Spleen (tissue), 11 donors: ENCODE results near the gene MED12L. TPM values are rescaled to one million over a fixed set of nuclear protein-coding genes. Genes with fewer than 3 reads are reported as not detected.

Experiments used
- DNase-seq: peaks from one replicate; pipeline ENCODE4 v3.0.0-alpha.2; 2020
- H3K27ac ChIP-seq, 8 donors: fragments of 200-600 bp; sonication (generic) in 7 of 8; 1 replicate in 4 of 8; 2 replicates in 4 of 8; pipeline versions ENCODE4 v1.5.0 to v1.8.0; 2016 to 2021; ENCODE audit warnings: inconsistent platforms in 4 of 8, mild to moderate bottlenecking in 4 of 8, moderate library complexity in 1 of 8
- H3K27me3 ChIP-seq, 7 donors: fragments of 200-600 bp; sonication (generic) in 6 of 7; replicated peaks in 1 of 7; 1 replicate in 4 of 7; 2 replicates in 3 of 7; pipeline versions ENCODE4 v1.5.0 to v1.8.0; 2016 to 2021; ENCODE audit warnings: inconsistent platforms in 3 of 7, mild to moderate bottlenecking in 1 of 7
- H3K36me3 ChIP-seq, 6 donors: fragments of 200-600 bp; sonication (generic) in 5 of 6; 1 replicate in 4 of 6; 2 replicates in 2 of 6; pipeline versions ENCODE4 v1.5.0 to v1.8.0; 2016 to 2021; ENCODE audit warnings: inconsistent platforms in 2 of 6
- H3K4me1 ChIP-seq, 6 donors: fragments of 200-600 bp; sonication (generic) in 5 of 6; 1 replicate in 3 of 6; 2 replicates in 3 of 6; pipeline versions ENCODE4 v1.5.0 to v1.8.0; 2016 to 2021; ENCODE audit warnings: inconsistent platforms in 3 of 6
- H3K4me3 ChIP-seq, 8 donors: fragments of 200-600 bp; sonication (generic) in 7 of 8; 1 replicate in 4 of 8; 2 replicates in 4 of 8; pipeline versions ENCODE4 v1.5.0 to v1.8.0; 2016 to 2021; ENCODE audit warnings: inconsistent platforms in 4 of 8, mild to moderate bottlenecking in 4 of 8, moderate library complexity in 2 of 8
- H3K9me3 ChIP-seq, 8 donors: fragments of 200-600 bp; sonication (generic) in 7 of 8; 1 replicate in 4 of 8; 2 replicates in 4 of 8; pipeline versions ENCODE4 v1.5.0 to v1.8.0; 2016 to 2021; ENCODE audit warnings: inconsistent platforms in 4 of 8
- CTCF ChIP-seq, 11 experiments: fragments of 200-600 bp in 7 of 11; fragments of 450-650 bp in 4 of 11; sonication (generic) in 4 of 11; IDR thresholded peaks in 8 of 11; conservative IDR thresholded peaks in 3 of 11; 1 replicate in 7 of 11; 2 replicates in 4 of 11; pipeline versions ENCODE4 v1.4.0 to v1.8.0; 2016 to 2021; ENCODE audit warnings: antibody characterized with exemption in 11 of 11, inconsistent platforms in 4 of 11, mild to moderate bottlenecking in 1 of 11
- POLR2A ChIP-seq, 3 donors: fragments of 450-650 bp; IDR thresholded peaks; one replicate each; pipeline ENCODE4 v1.5.1; 2017; ENCODE audit warnings: antibody characterized with exemption in 3 of 3, mild to moderate bottlenecking in 1 of 3
- POLR2AphosphoS5 ChIP-seq, 3 donors: sonication (generic); formaldehyde crosslinking; IDR thresholded peaks; one replicate each; pipeline ENCODE4 v1.5.1; 2017; ENCODE audit warnings: antibody characterized with exemption in 3 of 3
- WGBS, 5 donors: extraction: QIAGEN DNeasy Blood & Tissue Kit in 3 of 5; methylation state at CpG; one replicate each; pipeline versions ENCODE4 v1.1.5 to v1.1.7; 2013 to 2018; 5-methylcytosine and 5-hydroxymethylcytosine counted together
- intact Hi-C: fragments of 100-400 bp; cut with DNase I; formaldehyde crosslinking; loops from one replicate; pipeline ENCODE4 v1.15.0; 2023; ENCODE audit warnings: low total_unique reads
- polyA plus RNA-seq, 3 donors: library from polyadenylated mRNA; stranded (reverse); fragments of 200-250 nt; gene quantifications; one replicate each; pipeline ENCODE4 v1.2.1, GENCODE V29; 2013
- total RNA-seq, 7 donors: library from RNA; depleted of rRNA in 3 of 7; stranded (reverse); fragments of >200 nt in 3 of 7; fragmentation: NEBNext Ultra II Directional in 4 of 7; extraction: Animal tissue kit (Norgen Biotek cat#: 25700) in 4 of 7; gene quantifications; one replicate each; pipeline versions ENCODE4 v1.1.0 to v1.2.1, GENCODE V29; 2016 to 2021
- donor health status: healthy with polysubstance abuse.
- donor health status: DM: no; HTN: no; CAD: no; lungs with moderate emphysema.
- donor health status: DM: no; HTN: no; CAD: no.
- donor health status: Bipolar disorder and iron deficiency.
- donor health status: healthy.
- donor health status: DM: no; HTN: no; CAD: no.
- donor health status: DM: yes; HTN: yes; CAD: no.

Gene MED12L
- total and polyA plus RNA-seq, 10 donors: 0.02 to 4.5 (median 1.5) TPM

GRCh38 chr3:151382671-151383070 lies 297.2 kb downstream of the MED12L start:
- H3K27ac ChIP-seq: peak overlapping the region in 7 of 8 donors; percentile 32 to 84 (median 73)
- 59 to 72% (median 68%) methylated on average over 5 of the region's 5 CpGs for WGBS, 5 donors
- DNase-seq: no peak
- H3K4me1 ChIP-seq: peaks cover 0 to 67% (median 45%) of the 10 kb centered on the region in 6 donors
- intact Hi-C loops: no loop called here
- TF ChIP-seq CTCF (IDR thresholded peaks at IDR 0.05 in 8 of 11, conservative IDR thresholded peaks at IDR 0.05 in 3 of 11): no peak
- TF ChIP-seq POLR2A (IDR thresholded peaks at IDR 0.05): no peak
- no peak for TF ChIP-seq POLR2AphosphoS5 (IDR thresholded peaks at IDR 0.05)
- no peaks in the 10 kb centered on the region for H3K36me3 ChIP-seq
- no peaks in the 10 kb centered on the region for H3K27me3 ChIP-seq
- H3K4me3 ChIP-seq: peak overlapping the region in 1 of 8 donors; percentile 47
- H3K9me3 ChIP-seq: no peaks in the 10 kb centered on the region

- DNase-seq: peak; percentile 61
- intact Hi-C loops: no loop called here
- TF ChIP-seq CTCF (IDR thresholded peaks at IDR 0.05 in 8 of 11, conservative IDR thresholded peaks at IDR 0.05 in 3 of 11) (no peak), POLR2AphosphoS5 (IDR thresholded peaks at IDR 0.05) (no peak)
- Histone ChIP-seq H3K9me3 (no peaks in the 10 kb centered on the region), H3K4me1 (peaks cover 0 to 68% (median 49%) of the 10 kb centered on the region in 6 donors), H3K27ac (peak overlapping the region in 7 of 8 donors; percentile 32 to 84 (median 73)), H3K27me3 (no peaks in the 10 kb centered on the region), H3K4me3 (peak overlapping the region in 2 of 8 donors; percentile 34 to 47), H3K36me3 (no peaks in the 10 kb centered on the region)
- WGBS, 5 donors: 65 to 90% (median 82%) methylated on average over 2 of the region's 2 CpGs
Observed at GRCh38 chr3:151383111-151383510, 297.6 kb downstream of the MED12L start.

GRCh38 chr3:151383956-151384355 lies 298.5 kb downstream of the MED12L start:
- H3K4me3 ChIP-seq: peak overlapping the region in 6 of 8 donors; percentile 8 to 47 (median 12)
- DNase-seq: no peak
- intact Hi-C loops: no loop called here
- H3K27ac ChIP-seq: peak overlapping the region; percentile 13 to 84 (median 70)
- no peaks in the 10 kb centered on the region for H3K36me3 ChIP-seq
- WGBS, 5 donors: 33 to 57% (median 46%) methylated on average over 3 of the region's 3 CpGs
- H3K9me3 ChIP-seq: no peaks in the 10 kb centered on the region
- peaks cover 0 to 76% (median 53%) of the 10 kb centered on the region in 6 donors for H3K4me1 ChIP-seq
- TF ChIP-seq CTCF (IDR thresholded peaks at IDR 0.05 in 8 of 11, conservative IDR thresholded peaks at IDR 0.05 in 3 of 11) (no peak), POLR2A (IDR thresholded peaks at IDR 0.05) (no peak), POLR2AphosphoS5 (IDR thresholded peaks at IDR 0.05) (no peak)
- H3K27me3 ChIP-seq: no peaks in the 10 kb centered on the region

GRCh38 chr3:151384741-151385174 lies 299.3 kb downstream of the MED12L start, which contains the start of gene P2RY12:
TSS of gene P2RY12 (minus strand) at chr3:151384753. CDS start at chr3:151338845, 45,908 bp downstream.
- no peaks in the 10 kb centered on the region for H3K36me3 ChIP-seq
- peaks cover 0 to 82% (median 53%) of the 10 kb centered on the region in 6 donors for H3K4me1 ChIP-seq
- H3K4me3 ChIP-seq: peak within 1 kb of the TSS in 6 of 8 donors; percentile 8 to 47 (median 12)
- no peaks in the 10 kb centered on the region for H3K27me3 ChIP-seq
- 42 to 58% (median 49%) methylated on average over 4 of the region's 4 CpGs for WGBS, 5 donors
- intact Hi-C loops: no loop called here
- TF ChIP-seq CTCF (IDR thresholded peaks at IDR 0.05 in 8 of 11, conservative IDR thresholded peaks at IDR 0.05 in 3 of 11) (no peak), POLR2AphosphoS5 (IDR thresholded peaks at IDR 0.05) (no peak), POLR2A (IDR thresholded peaks at IDR 0.05) (no peak)
- H3K9me3 ChIP-seq: no peaks in the 10 kb centered on the region
- no peak for DNase-seq
- peak within 1 kb of the TSS; percentile 13 to 84 (median 70) for H3K27ac ChIP-seq
